ENCODE results near the gene DOCK1.

Gene DOCK1

DNA sequence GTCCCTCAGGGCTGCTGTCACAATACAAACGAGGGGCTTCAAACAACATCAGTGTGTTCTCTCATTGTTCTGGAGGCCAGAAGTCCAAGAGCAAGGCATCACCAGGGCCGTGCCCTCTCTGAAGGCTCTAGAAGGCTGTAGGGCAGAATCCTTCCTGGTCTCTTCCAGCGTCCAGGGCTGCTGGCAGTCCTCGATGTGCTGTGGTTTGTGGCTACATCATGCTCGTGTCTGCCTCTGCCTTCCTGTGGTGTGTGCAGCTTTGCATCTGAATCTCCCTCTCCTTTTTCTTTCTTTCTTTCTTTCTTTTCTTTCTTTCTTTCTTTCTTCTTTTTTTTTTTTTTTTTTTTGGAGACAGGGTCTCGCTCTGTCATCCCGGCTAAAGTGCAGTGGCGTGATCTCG lies 187.7 kb downstream of the DOCK1 start:
- no peak for DNase-seq

DNA sequence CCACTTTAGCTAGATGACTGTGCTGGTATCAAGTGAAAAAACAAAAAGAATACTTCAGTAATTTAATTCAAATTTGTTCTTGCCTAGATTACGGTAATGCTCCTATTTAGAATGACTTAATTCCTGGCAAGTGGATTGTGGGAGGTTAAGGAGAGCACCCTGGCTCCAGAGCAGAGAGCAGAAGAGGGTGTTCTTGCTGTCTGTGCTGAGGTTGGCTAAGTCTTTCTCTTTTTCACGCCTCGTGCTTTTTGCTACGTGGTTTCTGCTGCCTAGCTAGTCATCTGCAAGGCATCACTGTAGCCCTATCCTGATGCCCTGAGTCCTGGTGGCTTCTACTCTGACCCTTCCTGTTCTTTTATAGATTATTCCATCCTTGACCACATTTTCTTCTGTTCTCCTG lies 189.8 kb downstream of the DOCK1 start:
- DNase-seq, result no peak

DNA sequence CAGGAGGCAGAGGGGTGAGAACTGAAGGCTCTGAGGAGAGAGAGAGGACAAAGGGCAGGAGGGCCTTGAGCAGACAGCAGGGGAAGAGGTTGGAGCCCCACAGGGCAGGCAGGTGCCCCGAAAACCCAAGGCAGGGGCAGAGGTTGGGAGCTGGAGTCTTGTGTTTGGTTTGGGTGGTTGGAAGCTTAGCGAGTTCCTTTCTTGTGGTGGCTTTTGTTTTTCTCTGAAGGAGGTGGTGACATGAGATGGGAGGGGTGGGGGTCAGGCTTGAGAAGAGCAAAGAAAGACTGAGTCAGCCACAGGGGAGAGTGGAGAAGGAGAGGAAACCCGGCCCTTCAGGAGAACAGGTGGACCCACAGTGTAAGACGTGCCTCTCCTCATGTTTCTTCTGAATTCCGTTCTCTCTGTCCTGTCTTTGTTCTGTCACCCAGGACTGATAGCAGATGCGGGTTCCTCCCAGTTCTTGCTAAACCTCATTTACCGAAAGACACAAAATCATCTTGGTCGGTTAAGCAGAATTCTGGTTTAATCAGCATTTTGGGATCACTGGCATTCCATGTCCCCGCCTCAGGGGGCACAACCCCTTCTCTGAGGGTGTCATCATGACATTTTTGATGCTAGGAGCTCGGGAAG lies 195.9 kb downstream of the DOCK1 start:
- no peak for DNase-seq

DNA sequence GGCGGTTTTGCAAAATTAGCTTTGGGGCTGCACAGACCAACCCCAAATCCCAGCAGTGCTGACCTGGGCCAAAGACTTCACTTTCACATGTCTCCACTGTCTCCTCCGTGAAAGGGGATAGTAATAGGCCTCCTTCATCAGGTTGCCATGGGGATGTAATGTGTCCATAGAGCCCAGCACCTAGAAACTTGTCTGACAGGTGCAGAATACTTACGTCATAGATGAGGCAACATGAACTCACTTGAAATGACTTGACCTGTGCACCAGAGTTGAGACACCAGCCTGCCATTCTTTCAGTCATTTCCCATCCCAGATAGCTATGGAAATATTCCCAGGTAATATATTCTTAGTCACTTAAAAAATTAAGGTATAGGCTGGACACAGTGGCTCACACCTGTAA lies 196.9 kb downstream of the DOCK1 start:
- DNase-seq, result no peak

DNA sequence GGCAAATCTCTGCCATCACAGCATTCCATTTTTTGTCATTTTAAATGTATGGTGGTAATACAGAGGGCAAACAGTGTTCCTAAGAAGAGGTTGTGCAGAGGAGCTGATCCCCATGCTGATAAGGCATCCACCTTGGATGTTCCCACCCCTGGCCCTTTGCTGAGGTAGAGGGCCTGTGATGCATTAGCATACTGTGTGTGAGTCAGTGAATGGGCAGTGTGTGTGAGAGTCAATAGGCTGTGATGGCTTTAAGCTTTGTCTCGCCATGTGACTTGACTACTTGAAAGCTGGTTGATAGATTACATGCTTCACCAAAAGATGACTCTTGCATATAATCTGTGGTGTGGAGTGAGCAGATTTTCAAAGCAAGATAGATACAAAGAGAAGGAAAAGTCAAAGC lies 209.9 kb downstream of the DOCK1 start:
- DNase-seq, result no peak

DNA sequence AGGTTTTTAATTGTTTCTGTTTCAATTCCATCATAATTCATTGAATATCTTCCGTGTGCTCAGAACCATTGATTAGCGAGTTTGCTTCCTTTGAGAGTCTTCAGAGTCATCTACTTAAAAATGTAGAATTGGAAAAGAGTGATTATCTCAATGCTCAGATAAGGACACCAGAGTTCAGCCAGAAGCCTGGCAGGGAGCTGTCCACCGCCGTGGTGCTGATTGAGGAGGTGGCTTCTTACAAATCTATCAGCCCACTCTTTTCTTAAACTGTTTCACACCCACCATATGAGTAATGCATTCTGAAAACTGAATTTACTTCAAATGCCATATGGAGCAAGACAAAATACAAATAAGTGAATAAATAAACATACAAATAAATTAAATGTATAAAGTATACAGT lies 211.9 kb downstream of the DOCK1 start:
- DNase-seq, result no peak

DNA sequence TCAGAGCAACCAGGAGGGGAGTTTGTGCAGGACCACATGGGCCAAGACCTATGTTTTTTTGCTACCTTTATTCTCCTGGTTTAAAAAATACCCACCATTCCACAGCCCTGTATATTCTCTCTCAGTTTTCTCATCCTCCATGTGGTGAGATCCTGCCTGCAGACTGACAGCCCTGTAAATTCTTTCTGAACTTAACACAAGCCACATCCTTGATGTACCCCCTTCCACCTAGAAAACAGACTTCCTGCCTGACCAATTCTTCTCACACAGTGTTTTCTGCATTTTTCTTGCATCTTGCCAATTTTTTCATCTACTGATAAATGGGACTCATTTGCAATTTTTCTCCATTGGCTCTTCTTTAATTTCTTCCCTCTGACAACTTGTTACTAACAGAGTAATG lies 212.8 kb downstream of the DOCK1 start:
- DNase-seq, result no peak

DNA sequence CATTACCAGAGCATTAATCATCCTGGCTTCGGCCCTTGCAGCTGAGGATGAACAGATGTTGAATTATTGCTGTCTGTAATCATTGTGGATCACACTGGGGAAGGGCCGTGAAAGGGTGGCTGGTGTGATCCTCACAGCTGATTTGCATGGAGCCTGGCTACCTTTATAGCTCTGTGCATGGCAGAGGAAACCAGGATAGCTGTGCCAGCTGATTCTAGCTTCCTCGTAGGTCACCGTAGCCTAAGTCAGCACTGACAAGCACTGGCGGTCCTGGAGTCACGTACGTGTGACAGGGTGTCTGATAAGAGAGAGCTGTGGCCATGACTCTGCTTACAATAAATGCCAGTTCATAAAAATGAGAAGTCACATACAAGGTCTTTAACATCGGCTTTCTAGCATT lies 214.7 kb downstream of the DOCK1 start:
- no peak for DNase-seq

DNA sequence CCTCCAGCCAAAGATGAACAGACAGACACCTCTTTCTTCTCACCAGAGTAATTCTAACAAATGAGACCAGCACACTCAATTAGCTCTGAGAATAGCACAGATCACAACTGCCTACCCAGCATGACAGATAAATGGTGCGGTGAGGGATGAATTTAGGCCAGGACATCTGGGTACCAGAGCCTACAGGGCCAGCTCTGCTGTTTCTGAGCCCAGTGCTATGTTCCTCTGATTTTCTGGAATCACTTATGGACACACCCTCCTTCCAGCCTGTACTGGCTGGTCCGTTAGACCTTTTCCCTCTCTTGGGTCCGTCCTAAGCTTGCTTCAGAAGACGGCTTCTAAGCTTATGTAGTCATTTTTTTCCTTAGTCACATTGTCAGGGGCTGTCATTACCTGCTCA lies 217.6 kb downstream of the DOCK1 start:
- DNase-seq, result no peak

DNA sequence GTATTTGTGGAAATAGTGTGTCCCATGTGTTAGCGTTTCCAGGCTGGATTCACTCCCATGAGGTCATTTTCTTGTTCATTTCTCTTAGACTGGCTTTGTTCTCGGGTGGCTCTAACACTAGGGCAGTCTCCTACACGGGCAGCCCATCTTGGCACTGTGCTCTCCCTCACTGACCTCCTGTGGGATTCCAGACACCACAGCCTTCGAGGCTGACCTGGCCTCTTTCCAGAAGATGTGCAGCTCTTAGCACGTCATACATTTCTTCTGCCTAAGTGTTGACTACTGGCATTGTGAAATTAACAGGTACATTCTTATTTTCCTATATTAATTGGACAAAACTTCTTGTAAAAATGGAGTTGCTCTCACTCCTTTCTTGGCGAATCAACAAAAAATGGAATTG lies 218.4 kb downstream of the DOCK1 start:
- no peak for DNase-seq

DNA sequence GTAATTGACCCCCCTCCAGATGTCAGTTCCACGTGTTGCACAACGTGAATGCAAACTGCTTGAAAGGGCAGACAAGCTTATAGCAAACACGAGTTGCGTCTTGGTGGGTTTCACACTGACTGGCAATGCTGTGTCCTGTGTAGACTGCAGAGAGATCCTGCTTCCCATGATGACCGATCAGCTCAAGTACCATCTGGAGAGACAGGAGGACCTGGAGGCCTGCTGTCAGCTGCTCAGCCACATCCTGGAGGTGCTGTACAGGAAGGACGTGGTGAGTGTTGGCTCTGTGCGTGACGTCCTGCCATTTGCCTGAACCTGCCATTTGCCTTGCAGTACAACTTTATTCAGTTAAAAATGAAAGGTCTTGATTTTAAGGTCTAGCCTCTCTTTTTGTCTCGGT lies 220.1 kb downstream of the DOCK1 start:
- DNase-seq, result no peak

DNA sequence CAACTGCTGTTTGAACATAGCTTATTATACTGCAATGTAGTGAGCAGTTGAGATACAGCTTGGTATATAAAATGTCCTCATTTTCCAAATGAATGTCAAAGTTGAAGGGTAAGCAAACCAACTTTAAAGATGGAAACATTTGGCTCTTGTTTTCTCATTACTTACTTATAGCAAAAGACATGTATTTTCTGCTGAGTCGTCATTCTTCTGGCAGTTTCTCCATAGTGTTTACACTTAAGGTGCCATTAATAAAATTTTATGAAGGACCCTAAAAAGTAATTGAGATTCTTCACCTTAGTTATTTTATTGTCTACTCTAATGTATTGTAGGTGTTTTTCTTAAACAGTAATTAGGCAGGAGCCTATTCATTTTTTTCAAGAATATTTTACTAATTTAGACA lies 222.6 kb downstream of the DOCK1 start:
- no peak for DNase-seq

DNA sequence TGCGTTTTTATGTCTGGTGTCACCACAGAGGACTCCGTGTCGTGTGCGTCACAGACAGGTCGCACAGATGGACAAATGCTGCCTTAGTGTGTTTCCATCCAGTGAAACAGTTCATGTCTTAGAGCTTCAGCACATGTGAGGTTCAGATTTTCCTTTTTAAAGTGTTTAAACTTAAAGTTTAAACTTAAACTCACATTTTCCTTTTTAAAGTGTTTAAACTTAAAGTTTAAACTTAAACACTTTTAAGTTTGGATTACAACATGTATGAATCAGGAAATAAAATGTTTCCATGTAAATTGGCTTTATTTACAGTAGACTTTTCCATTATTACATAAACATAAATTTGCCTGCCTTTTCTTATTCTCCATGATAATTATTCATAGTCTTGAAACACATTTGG lies 223.9 kb downstream of the DOCK1 start:
- DNase-seq, result no peak

DNA sequence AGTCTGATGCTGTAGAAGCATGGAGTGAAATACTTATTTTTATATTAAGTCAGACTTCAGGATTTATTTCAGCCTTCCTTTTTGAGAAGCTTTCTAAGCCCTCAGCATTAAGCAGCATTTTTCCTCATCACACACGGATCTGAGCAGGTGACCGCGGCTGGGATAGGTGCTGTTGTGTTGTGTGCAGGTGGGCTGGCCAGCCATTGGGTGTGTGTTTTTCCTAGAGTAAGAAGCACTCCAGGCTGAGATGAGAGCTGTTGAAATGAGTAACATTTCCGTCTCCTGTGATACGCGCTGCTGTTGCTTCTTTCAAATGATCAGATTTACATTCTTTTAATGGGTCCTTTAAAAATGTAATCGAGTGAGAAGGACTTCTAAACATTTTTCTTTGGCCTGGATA lies 227.2 kb downstream of the DOCK1 start:
- no peak for DNase-seq

DNA sequence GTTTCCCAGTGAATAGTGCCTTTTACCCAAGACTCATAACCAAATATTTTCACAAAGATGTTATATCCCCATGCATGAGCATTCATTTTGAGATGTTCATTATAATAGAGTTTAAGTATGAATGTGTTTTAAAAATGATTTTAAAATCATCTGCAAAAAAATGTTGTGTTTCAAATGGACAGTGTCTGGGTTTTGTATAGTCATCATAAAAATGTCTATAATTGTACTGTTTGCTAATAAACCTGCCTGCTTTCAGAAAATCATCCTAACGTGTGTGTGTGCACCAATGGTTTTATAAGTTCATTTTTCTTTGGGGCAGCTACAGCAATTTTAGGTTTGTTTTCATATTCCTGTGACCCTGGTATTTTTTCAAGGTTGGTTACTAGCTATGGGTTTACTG lies 228.0 kb downstream of the DOCK1 start:
- no peak for DNase-seq

DNA sequence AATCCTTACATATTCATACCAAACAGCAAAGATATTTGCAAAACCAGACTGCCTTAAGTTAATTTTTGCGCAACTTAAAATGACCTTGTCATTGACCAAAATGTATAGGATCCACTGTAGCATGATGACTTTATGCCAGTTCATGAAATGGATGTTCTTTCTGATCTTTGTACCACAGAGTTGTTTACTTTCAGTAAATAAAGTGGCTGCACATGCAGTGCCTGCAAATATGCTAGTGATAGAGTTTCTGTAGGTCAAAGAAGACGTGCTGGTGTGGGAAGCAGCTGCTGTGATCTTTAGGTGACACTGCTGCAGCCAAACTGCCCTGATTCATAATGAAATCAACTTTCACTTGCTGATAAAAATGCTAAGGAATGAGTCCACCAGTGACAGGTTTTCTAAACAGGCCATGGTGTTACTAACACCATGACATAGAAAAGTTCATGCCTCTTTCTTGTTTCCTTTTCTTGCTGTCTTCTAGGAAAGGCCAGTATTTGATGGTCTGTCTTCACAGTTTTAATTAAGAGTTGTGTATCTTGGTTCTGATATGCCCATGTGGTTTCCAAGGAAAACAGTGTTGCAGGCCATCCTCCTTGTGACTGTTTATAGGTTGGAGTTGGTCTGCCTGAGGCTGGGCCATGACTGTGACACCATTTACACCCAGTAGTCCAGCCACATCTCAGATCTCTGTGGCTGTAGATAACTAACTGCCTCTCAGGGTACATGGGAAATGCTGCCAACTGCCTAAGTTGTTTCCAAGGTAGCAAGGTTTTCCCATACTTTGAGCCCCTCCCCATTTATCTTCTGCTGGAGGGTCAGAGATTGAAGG lies 228.7 kb downstream of the DOCK1 start:
- no peak for DNase-seq

DNA sequence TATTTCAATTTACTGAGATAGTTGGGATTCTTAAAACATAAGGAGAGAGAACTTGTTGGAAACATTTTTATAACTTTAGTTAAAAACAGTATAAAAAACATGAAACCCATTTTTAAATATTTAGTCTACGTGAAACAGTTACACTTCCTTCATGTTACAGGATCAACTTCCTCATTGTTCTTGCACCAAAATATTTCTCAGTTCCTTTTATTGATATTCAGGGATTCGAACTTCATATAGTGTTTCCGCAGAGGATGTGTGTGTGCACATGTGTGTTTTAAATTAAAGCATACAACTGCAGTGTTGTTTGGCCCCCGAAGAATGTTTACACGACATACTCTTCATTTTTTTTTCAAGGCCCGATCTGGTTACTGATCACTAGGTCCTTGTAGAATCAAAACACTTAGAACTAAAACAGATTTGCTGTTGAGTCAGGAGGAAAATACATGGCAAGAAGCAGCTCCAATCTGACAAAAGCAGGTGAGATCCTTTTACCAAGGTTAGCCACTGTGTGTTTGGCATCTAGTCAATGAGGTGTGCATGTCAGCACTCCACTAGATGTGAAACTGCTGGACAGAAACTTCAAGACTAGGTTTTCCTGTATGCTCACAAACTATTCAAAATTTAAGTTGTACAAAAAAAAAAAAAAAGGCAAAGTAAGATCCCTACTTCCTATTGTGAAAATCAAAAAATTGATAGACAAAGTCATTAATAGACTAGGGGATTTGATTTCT lies 230.8 kb downstream of the DOCK1 start:
- no peak for DNase-seq

DNA sequence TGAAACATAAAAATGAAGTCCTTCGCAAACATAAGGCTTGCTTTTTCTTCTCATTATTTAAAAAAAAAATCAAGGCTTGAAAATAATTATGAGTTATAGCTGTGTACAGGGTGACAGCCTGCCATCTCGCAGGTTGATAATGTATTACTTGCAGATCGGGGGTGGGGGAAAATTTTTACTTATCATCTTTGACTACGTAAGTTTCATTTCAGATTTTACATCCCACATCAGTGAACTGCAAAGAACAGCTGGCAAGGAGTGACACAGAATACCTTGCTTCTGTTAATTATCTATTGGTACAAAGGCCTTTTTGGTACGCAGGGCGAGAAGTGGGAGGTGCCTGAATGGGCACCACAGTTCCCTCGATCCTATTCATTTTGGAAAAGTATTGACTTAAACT lies 232.2 kb downstream of the DOCK1 start:
- no peak for DNase-seq

DNA sequence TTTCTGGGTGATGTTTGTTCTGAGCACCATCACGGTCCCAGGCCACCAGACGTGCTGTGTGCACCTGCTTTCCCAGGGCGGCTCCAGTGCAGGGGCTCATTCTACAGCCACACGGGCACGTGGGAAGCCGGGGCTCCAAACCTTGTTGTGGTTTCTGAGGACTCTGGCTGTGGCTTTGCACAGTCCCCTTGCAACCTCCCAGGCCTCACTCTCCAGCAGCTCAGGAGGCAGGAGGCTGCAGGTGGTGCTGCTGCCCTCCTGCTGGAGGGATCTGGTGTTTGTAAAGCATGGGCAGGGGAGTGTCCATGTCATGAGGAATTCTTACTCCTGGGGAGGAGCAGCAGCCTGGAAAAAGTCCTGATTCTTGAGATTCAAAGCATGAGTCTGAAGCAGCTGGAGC lies 236.9 kb downstream of the DOCK1 start:
- no peak for DNase-seq

DNA sequence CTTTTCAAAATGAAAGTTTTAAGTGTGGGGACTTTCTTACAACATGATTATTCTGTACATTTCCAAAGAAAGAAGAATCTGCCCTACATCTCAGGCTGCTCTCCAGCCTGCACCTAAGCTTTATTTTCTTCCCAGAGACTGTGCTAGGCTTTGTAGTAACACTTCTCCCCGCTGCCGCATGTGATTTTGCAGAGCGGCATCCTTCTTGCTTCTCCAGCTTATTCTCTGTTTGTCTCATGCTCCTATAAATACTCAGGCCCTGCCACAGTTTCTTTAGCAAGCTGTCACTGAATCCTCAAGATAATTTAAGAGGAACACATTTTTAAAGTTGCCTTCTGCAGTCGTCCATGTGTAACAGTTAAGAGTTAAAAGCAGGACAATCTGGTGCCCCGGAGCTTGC lies 237.6 kb downstream of the DOCK1 start:
- DNase-seq, result no peak

DNA sequence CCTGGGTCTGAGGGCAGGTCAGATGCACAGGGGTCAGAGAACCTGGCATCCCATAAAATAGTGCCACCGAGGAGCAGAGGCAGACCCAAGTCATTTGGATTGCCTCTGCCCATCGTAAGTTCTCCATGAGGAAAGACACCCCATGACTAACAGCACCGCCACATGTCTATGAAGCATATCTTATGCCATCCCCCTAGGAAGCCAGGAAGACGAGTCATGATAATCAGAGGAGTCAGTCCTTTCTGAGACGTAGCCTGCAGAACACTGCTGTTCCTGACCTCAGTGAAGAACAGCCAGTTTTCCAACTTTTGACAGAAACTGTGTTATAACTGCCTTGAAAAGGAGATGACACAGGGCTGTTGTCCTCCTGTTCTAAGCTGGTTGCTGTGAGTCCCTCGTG lies 239.9 kb downstream of the DOCK1 start:
- DNase-seq, result no peak

DNA sequence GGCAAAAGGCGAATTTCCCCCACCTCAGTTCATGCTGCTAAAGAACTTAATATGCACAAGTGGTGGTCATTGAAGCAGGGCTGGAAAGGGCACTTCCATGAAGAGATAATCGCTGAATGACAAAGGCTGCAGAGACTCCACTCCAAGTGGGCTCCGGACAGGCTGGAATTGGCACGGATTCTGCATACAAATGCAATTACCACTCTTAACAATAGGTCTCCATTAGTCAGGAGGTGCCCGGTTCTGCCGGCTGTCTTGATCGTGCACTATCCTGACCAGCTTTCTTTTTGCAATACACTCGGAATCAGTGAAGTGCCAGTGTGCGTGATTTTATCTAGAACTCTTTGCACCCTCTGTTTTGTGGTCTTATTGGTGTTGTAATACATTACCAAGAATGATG lies 241.4 kb downstream of the DOCK1 start:
- DNase-seq, result no peak

DNA sequence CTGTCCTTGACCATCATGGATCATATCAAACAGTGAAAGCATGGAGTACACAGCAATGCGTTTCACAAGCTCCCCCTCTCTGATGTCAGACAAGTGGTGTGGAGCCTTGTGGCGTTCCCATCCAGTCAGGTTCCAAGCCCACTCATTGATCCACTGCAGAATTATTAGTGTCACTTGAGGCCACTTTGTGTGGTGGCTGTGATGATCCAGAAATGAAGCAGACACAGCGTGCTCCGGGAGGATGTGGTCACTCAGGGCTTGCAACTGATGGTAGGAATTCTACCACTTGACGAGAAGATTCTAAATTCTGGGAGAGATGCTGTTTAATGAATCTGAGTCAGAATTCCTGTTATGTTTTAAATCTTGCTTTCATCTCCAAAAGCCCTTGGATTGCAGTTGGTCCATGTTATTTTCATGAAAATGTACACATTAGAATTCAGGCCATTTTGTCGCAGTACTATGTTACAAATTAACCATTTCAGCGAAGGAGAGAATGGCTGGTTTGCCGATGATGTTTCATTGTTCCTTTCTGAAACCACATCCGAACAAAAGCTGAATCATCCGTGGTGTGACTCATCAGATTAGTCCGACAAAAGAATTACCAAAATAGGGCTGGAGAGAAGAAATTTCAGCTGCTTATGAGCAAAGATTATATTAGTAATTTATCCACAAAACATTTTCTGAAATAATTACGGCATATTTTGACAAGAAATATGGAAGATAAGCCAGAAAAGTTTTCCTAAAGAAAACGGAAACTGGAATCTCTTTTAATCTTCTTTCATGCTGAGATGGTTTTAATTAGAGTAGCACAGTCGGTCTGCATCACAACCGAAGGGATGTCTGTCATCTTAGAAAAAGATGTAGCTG lies 243.1 kb downstream of the DOCK1 start:
- DNase-seq, result no peak

DNA sequence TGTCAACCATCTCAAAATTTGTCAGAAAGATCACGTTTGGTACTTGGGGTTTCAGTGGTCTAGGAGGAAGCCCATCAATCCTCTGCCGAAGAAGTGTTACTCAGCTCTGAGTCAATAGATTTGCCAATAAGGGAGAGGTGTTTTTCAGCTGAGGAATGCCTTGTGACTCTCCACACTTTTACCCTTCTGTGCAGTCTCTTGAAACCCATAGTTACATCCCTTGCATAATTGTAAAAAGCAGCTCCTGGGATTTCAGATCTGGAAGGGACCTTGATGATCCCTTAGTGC lies 243.6 kb downstream of the DOCK1 start:
- DNase-seq, result no peak

All from NCI-H2107 (cell line).